Measurements from ENCODE around the gene IGF2BP3.
"Not testable (repeated sequence)": the region's sequence is repeated elsewhere in the genome, so short reads cannot be mapped to it uniquely, and the experiment has no call there.

IGF2BP3 gene

GRCh38 chr7:23422384-23422783 is 47.9 kb downstream of the IGF2BP3 start:
- DNase-seq: no peak

- no peak for DNase-seq
Observed at GRCh38 chr7:23419845-23420244, 50.4 kb downstream of the IGF2BP3 start.

- no peak for DNase-seq
Observed at GRCh38 chr7:23419160-23419559, 51.1 kb downstream of the IGF2BP3 start.

- peak; percentile 17 to 72 (median 52) for DNase-seq
Observed at GRCh38 chr7:23418046-23418445, 52.2 kb downstream of the IGF2BP3 start.

- no peak for DNase-seq
Observed at GRCh38 chr7:23415198-23415597, 55.1 kb downstream of the IGF2BP3 start.

- DNase-seq: peak; percentile 19 to 52 (median 34)
Observed at GRCh38 chr7:23410446-23411183, 59.7 kb downstream of the IGF2BP3 start.

- DNase-seq: not testable (repeated sequence)
Observed at GRCh38 chr7:23406564-23406963, 63.7 kb downstream of the IGF2BP3 start.

- DNase-seq: no peak
Observed at GRCh38 chr7:23405240-23405618, 65.1 kb downstream of the IGF2BP3 start.

GRCh38 chr7:23404546-23405239 is 65.6 kb downstream of the IGF2BP3 start:
- DNase-seq: no peak

GRCh38 chr7:23403970-23404369 is 66.3 kb downstream of the IGF2BP3 start:
- no peak for DNase-seq

- not testable (repeated sequence) for DNase-seq
Observed at GRCh38 chr7:23398090-23398489, 72.2 kb downstream of the IGF2BP3 start.

GRCh38 chr7:23397241-23397640 is 73.0 kb downstream of the IGF2BP3 start:
- no peak for DNase-seq

- no peak for DNase-seq
Observed at GRCh38 chr7:23396222-23397015, 73.9 kb downstream of the IGF2BP3 start.

- DNase-seq: no peak
Observed at GRCh38 chr7:23394488-23395171, 75.7 kb downstream of the IGF2BP3 start.

- DNase-seq: no peak
Observed at GRCh38 chr7:23393636-23394035, 76.7 kb downstream of the IGF2BP3 start.

- no peak for DNase-seq
Observed at GRCh38 chr7:23389701-23390100, 80.6 kb downstream of the IGF2BP3 start.

GRCh38 chr7:23387583-23387982 is 82.7 kb downstream of the IGF2BP3 start:
- no peak for DNase-seq

- no peak for DNase-seq
Observed at GRCh38 chr7:23385140-23385539, 85.2 kb downstream of the IGF2BP3 start.

GRCh38 chr7:23383225-23383624 is 87.1 kb downstream of the IGF2BP3 start:
- DNase-seq: no peak

GRCh38 chr7:23380961-23381360 is 89.3 kb downstream of the IGF2BP3 start:
- DNase-seq: no peak

GRCh38 chr7:23380556-23380955 is 89.7 kb downstream of the IGF2BP3 start:
- peak in 2 of 4 experiments; percentile 3 to 6 for DNase-seq

GRCh38 chr7:23378996-23379395 is 91.3 kb downstream of the IGF2BP3 start:
- DNase-seq: no peak

GRCh38 chr7:23377134-23377533 is 93.2 kb downstream of the IGF2BP3 start:
- DNase-seq: peak in 3 of 4 experiments; percentile 18 to 79 (median 76)

All from suppressor macrophage (primary cell).